GM12891 (cell line): ENCODE measurements around the gene WBP1L.

Experiments
- PAX5 ChIP-seq: IDR thresholded peaks from 2 replicates; pipeline ENCODE4 v1.6.1; 2011; ENCODE audit warnings: low read length, moderate library complexity, mild to moderate bottlenecking; ENCODE audit not compliant: insufficient read depth, severe bottlenecking
- POLR2A ChIP-seq: IDR thresholded peaks from 2 replicates; pipeline ENCODE4 v1.6.1; 2011; ENCODE audit warnings: low read depth, low read length, control low read depth
- POLR2AphosphoS5 ChIP-seq: IDR thresholded peaks from 2 replicates; pipeline ENCODE4 v1.6.1; 2011; ENCODE audit warnings: low read depth, low read length, control low read depth
- POU2F2 ChIP-seq: IDR thresholded peaks from 2 replicates; pipeline ENCODE4 v1.6.1; 2011; ENCODE audit warnings: low read depth, mild to moderate bottlenecking, control low read depth, low read length, moderate library complexity
- SPI1 ChIP-seq: IDR thresholded peaks from 2 replicates; pipeline ENCODE4 v1.6.1; 2011; ENCODE audit warnings: low read depth, low read length, control low read depth
- TAF1 ChIP-seq: IDR thresholded peaks from 2 replicates; pipeline ENCODE4 v1.6.1; 2011; ENCODE audit warnings: low read depth, low read length, control low read depth

- TF ChIP-seq TAF1 (no peak), POLR2A (no peak), POLR2AphosphoS5 (no peak), SPI1 (peak; percentile 67), PAX5 (no peak), POU2F2 (no peak)
These were observed 13.6 kb downstream of the WBP1L start for GRCh38 chr10:102757323-102757722.
